ENCODE measurements around the gene TSG101. TPM values are rescaled to one million over a fixed set of nuclear protein-coding genes. Genes with fewer than 3 reads are reported as not detected.
A peak's percentile ranks its signal among the peaks of the same experiment; 100 is the strongest.

Gene TSG101
- total and polyA plus RNA-seq, 2 experiments from 2014 or later, result 59.4 to 102 TPM

DNA sequence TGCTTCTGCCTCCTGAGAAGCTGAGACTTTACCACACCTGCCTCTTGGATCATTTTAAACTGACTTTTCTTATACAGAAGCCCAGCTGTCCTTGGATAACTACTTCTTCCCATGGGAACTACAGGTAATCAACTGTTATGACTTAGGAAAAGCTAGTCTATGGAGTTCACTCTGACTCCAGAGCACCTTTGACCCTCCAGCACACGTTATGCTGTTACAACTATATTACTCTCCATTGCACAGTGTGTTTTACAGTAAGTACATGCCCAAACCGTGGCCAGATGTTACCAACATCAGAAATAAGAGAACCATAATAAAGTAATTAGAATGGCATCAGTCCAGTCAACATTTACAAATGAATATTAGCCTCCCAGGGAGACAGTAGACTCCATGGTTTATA lies 21.3 kb upstream of the TSG101 start:
- H3K9me3 Mint-ChIP-seq, result no peaks in the 10 kb centered on the region; the same call in 2 of the 3 replicates
- H3K4me1 ChIP-seq (ENCODE audit: insufficient read depth), result no peaks in the 10 kb centered on the region
- no peaks in the 10 kb centered on the region for H3K27me3 Mint-ChIP-seq (ENCODE audit: insufficient read depth, low read depth, poor library complexity)
- ATAC-seq (no peak), DNase-seq (ENCODE audit: low spot score) (no peak)
- no peaks in the 10 kb centered on the region for H3K4me1 Mint-ChIP-seq
- H3K4me2 ChIP-seq, result no peak overlapping the region
- H3K36me3 Mint-ChIP-seq (ENCODE audit: low read depth), result no peaks in the 10 kb centered on the region
- H3F3A ChIP-seq (replicated peaks; ENCODE audit: low read depth), result no peaks in the 10 kb centered on the region
- no peak overlapping the region for H3K4me3 Mint-ChIP-seq
- H3K27me3 ChIP-seq (ENCODE audit: insufficient read depth), result no peaks in the 10 kb centered on the region
- no peak for TF ChIP-seq ZNF331 (CRISPR knock-in tag; IDR thresholded peaks at IDR 0.05; ENCODE audit: low read depth)
- no peak for TF ChIP-seq EZH2 (IDR thresholded peaks at IDR 0.05; ENCODE audit: low read depth, unreplicated experiment)
- no peak for TF ChIP-seq ZNF114 (CRISPR knock-in tag; IDR thresholded peaks at IDR 0.05)
- TF ChIP-seq, protein P1, sequence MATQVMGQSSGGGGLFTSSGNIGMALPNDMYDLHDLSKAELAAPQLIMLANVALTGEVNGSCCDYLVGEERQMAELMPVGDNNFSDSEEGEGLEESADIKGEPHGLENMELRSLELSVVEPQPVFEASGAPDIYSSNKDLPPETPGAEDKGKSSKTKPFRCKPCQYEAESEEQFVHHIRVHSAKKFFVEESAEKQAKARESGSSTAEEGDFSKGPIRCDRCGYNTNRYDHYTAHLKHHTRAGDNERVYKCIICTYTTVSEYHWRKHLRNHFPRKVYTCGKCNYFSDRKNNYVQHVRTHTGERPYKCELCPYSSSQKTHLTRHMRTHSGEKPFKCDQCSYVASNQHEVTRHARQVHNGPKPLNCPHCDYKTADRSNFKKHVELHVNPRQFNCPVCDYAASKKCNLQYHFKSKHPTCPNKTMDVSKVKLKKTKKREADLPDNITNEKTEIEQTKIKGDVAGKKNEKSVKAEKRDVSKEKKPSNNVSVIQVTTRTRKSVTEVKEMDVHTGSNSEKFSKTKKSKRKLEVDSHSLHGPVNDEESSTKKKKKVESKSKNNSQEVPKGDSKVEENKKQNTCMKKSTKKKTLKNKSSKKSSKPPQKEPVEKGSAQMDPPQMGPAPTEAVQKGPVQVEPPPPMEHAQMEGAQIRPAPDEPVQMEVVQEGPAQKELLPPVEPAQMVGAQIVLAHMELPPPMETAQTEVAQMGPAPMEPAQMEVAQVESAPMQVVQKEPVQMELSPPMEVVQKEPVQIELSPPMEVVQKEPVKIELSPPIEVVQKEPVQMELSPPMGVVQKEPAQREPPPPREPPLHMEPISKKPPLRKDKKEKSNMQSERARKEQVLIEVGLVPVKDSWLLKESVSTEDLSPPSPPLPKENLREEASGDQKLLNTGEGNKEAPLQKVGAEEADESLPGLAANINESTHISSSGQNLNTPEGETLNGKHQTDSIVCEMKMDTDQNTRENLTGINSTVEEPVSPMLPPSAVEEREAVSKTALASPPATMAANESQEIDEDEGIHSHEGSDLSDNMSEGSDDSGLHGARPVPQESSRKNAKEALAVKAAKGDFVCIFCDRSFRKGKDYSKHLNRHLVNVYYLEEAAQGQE (IDR thresholded peaks at IDR 0.05; ENCODE audit: unreplicated experiment), result no peak
- TF ChIP-seq JUNB (IDR thresholded peaks at IDR 0.05; ENCODE audit: unreplicated experiment), result no peak
- no peak for TF ChIP-seq NANOG (IDR thresholded peaks at IDR 0.05; ENCODE audit: borderline replicate concordance)
- no peak overlapping the region for H3K4me3 ChIP-seq
- H3K27ac Mint-ChIP-seq, result no peak overlapping the region
- H3K9me2 ChIP-seq (ENCODE audit: insufficient read depth), result no peaks in the 10 kb centered on the region
- no peaks in the 10 kb centered on the region for H3K36me3 ChIP-seq (ENCODE audit: insufficient read depth)
- H2AFZ ChIP-seq, result no peak overlapping the region
- H4K20me1 ChIP-seq (replicated peaks; ENCODE audit: insufficient read depth), result no peaks in the 10 kb centered on the region
- no peak overlapping the region for H3K27ac ChIP-seq (ENCODE audit: low read depth)
- no peaks in the 10 kb centered on the region for H3K79me2 ChIP-seq (replicated peaks; ENCODE audit: insufficient read depth)

DNA sequence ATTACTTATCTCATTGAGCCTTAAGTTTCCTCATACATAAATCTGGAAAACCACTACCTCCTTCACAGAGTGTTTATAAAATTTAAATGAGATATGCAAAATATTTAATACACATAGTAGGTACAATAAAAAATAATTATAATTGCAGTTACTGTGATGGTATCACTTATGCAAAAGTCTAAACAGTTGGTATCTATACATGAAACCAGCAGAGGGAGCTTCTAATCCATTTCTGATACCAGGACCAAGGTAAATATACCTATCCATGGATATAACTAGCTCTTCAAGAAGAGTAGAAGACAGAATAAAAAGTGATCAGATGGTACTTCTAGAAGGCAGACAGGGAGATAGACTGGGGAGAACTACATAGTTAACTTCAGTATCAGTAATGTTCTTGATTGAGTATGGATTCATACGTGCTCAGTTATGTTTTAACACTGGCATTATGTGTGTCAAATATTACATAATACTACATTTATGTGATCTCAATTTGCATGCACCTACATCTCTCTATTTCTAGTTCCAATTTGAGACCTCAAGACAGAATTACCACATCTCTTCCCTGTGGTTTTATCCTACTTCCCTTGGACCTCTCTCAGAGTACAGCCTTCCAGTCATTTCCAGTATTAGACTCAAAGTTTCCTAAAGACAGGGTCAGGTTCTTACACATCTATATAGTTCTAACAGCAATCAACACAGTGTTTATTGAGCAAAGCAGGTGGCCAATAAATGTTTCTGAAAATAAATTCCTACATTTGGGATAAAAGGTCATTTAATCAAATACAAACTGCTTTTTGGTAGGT lies 13.7 kb upstream of the TSG101 start:
- Histone ChIP-seq H3K79me2 (replicated peaks; ENCODE audit: insufficient read depth) (no peaks in the 10 kb centered on the region), H4K20me1 (replicated peaks; ENCODE audit: insufficient read depth) (no peaks in the 10 kb centered on the region), H3K4me1 (ENCODE audit: insufficient read depth) (no peaks in the 10 kb centered on the region), H3K27me3 (ENCODE audit: insufficient read depth) (no peaks in the 10 kb centered on the region), H3K4me3 (no peak overlapping the region), H3K9me2 (ENCODE audit: insufficient read depth) (no peaks in the 10 kb centered on the region), H3F3A (replicated peaks; ENCODE audit: low read depth) (no peaks in the 10 kb centered on the region), H2AFZ (no peak overlapping the region), H3K27ac (ENCODE audit: low read depth) (no peak overlapping the region), H3K36me3 (ENCODE audit: insufficient read depth) (no peaks in the 10 kb centered on the region), H3K4me2 (no peak overlapping the region)
- no peak for TF ChIP-seq CREB1 (CRISPR knock-in tag; IDR thresholded peaks at IDR 0.05; ENCODE audit: low read depth)
- TF ChIP-seq, protein P2, sequence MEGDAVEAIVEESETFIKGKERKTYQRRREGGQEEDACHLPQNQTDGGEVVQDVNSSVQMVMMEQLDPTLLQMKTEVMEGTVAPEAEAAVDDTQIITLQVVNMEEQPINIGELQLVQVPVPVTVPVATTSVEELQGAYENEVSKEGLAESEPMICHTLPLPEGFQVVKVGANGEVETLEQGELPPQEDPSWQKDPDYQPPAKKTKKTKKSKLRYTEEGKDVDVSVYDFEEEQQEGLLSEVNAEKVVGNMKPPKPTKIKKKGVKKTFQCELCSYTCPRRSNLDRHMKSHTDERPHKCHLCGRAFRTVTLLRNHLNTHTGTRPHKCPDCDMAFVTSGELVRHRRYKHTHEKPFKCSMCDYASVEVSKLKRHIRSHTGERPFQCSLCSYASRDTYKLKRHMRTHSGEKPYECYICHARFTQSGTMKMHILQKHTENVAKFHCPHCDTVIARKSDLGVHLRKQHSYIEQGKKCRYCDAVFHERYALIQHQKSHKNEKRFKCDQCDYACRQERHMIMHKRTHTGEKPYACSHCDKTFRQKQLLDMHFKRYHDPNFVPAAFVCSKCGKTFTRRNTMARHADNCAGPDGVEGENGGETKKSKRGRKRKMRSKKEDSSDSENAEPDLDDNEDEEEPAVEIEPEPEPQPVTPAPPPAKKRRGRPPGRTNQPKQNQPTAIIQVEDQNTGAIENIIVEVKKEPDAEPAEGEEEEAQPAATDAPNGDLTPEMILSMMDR (conservative IDR thresholded peaks at IDR 0.05; ENCODE audit: low read depth in 2 of 2), result peak; percentile 55 to 63
- no peaks in the 10 kb centered on the region for H3K4me1 Mint-ChIP-seq
- H3K4me3 Mint-ChIP-seq, result no peak overlapping the region
- H3K36me3 Mint-ChIP-seq (ENCODE audit: low read depth), result no peaks in the 10 kb centered on the region
- H3K27me3 Mint-ChIP-seq (ENCODE audit: insufficient read depth, low read depth, poor library complexity), result no peaks in the 10 kb centered on the region
- peak; percentile 48 for DNase-seq (ENCODE audit: low spot score)
- H3K27ac Mint-ChIP-seq, result no peak overlapping the region
- no peaks in the 10 kb centered on the region; the same call in 2 of the 3 replicates for H3K9me3 Mint-ChIP-seq
- no peak; the same call in 2 of the 3 replicates for ATAC-seq
